Trophoblast cell (in vitro differentiated cells and primary cell): ENCODE measurements around the gene ESR2.

ENCODE experiments used
- DNase-seq, 2 donors: peaks; one replicate each; pipeline ENCODE4 v3.0.0-alpha.2; 2016
- H2AFZ ChIP-seq: 2 replicates; pipeline ENCODE4 v1.6.1; 2013; ENCODE audit warnings: low read length, moderate library complexity, mild to moderate bottlenecking; ENCODE audit not compliant: insufficient read depth, poor library complexity
- H2AK5ac ChIP-seq: 2 replicates; pipeline ENCODE4 v1.6.1; 2013; ENCODE audit warnings: mild to moderate bottlenecking, low read length
- H2BK120ac ChIP-seq: 2 replicates; pipeline ENCODE4 v1.6.1; 2013; ENCODE audit warnings: low read length, mild to moderate bottlenecking, moderate library complexity; ENCODE audit not compliant: insufficient read depth, poor library complexity
- H2BK12ac ChIP-seq: 2 replicates; pipeline ENCODE4 v1.6.1; 2013; ENCODE audit warnings: mild to moderate bottlenecking, low read length, moderate library complexity
- H2BK5ac ChIP-seq: 2 replicates; pipeline ENCODE4 v1.6.1; 2013; ENCODE audit warnings: low read length, low read depth, moderate library complexity, mild to moderate bottlenecking; ENCODE audit not compliant: poor library complexity
- H3K14ac ChIP-seq: 2 replicates; pipeline ENCODE4 v1.6.1; 2013; ENCODE audit warnings: mild to moderate bottlenecking, low read length
- H3K18ac ChIP-seq: 2 replicates; pipeline ENCODE4 v1.6.1; 2013; ENCODE audit warnings: mild to moderate bottlenecking, low read length
- H3K23ac ChIP-seq: 2 replicates; pipeline ENCODE4 v1.6.1; 2013; ENCODE audit warnings: low read length
- H3K27ac ChIP-seq: 2 replicates; pipeline ENCODE4 v1.5.1; 2013; ENCODE audit warnings: low read depth, mild to moderate bottlenecking, inconsistent platforms, low read length, moderate library complexity
- H3K27me3 ChIP-seq: 2 replicates; pipeline ENCODE4 v1.6.1; 2013; ENCODE audit warnings: inconsistent platforms, mild to moderate bottlenecking, low read length, moderate library complexity; ENCODE audit not compliant: insufficient read depth
- H3K36me3 ChIP-seq, 2 experiments: 1 replicate in 1 of 2; 2 replicates in 1 of 2; pipeline ENCODE4 v1.6.1; 2013; ENCODE audit warnings: low read length in 2 of 2, mild to moderate bottlenecking in 2 of 2, moderate library complexity in 1 of 2; ENCODE audit not compliant: insufficient read depth in 2 of 2, control insufficient read depth in 1 of 2
- H3K4ac ChIP-seq: 2 replicates; pipeline ENCODE4 v1.6.1; 2013; ENCODE audit warnings: low read depth, mild to moderate bottlenecking, low read length, moderate library complexity
- H3K4me1 ChIP-seq, 2 experiments: 1 replicate in 1 of 2; 2 replicates in 1 of 2; pipeline ENCODE4 v1.6.1; 2013; ENCODE audit warnings: low read length in 2 of 2, mild to moderate bottlenecking in 2 of 2, moderate library complexity in 1 of 2; ENCODE audit not compliant: insufficient read depth in 2 of 2, control insufficient read depth in 1 of 2
- H3K4me2 ChIP-seq: 2 replicates; pipeline ENCODE4 v1.6.1; 2013; ENCODE audit warnings: inconsistent platforms, mild to moderate bottlenecking, low read length, moderate library complexity
- H3K4me3 ChIP-seq: 2 replicates; pipeline ENCODE4 v1.5.1; 2013; ENCODE audit warnings: mild to moderate bottlenecking, low read depth, low read length, inconsistent platforms
- H3K79me1 ChIP-seq: one replicate; pipeline ENCODE4 v1.6.1; 2013; ENCODE audit warnings: low read length
- H3K79me2 ChIP-seq: 2 replicates; pipeline ENCODE4 v1.6.1; 2013; ENCODE audit warnings: low read length, mild to moderate bottlenecking; ENCODE audit not compliant: control insufficient read depth, insufficient read depth, poor library complexity
- H3K9ac ChIP-seq: 2 replicates; pipeline ENCODE4 v1.6.1; 2013; ENCODE audit warnings: mild to moderate bottlenecking, low read length
- H3K9me3 ChIP-seq: 2 replicates; pipeline ENCODE4 v1.6.1; 2013; ENCODE audit warnings: low read depth, mild to moderate bottlenecking, control low read depth, inconsistent platforms, low read length; ENCODE audit not compliant: insufficient read depth
- H4K12ac ChIP-seq: 2 replicates; pipeline ENCODE4 v1.6.1; 2013; ENCODE audit warnings: low read depth, mild to moderate bottlenecking, low read length, moderate library complexity
- H4K8ac ChIP-seq: 2 replicates; pipeline ENCODE4 v1.6.1; 2013; ENCODE audit warnings: low read depth, mild to moderate bottlenecking, low read length, moderate library complexity
- H4K91ac ChIP-seq: one replicate; pipeline ENCODE4 v1.6.1; 2013; ENCODE audit warnings: low read depth, mild to moderate bottlenecking, low read length, moderate library complexity
- WGBS: extraction: QIAGEN DNeasy Blood & Tissue Kit; methylation state at CpG from one replicate; pipeline ENCODE4 v1.1.7; 2013; ENCODE audit warnings: missing lambda C conversion rate; ENCODE audit not compliant: insufficient read length, insufficient coverage; ENCODE audit errors: extremely low coverage; 5-methylcytosine and 5-hydroxymethylcytosine counted together

ESR2 gene

DNA sequence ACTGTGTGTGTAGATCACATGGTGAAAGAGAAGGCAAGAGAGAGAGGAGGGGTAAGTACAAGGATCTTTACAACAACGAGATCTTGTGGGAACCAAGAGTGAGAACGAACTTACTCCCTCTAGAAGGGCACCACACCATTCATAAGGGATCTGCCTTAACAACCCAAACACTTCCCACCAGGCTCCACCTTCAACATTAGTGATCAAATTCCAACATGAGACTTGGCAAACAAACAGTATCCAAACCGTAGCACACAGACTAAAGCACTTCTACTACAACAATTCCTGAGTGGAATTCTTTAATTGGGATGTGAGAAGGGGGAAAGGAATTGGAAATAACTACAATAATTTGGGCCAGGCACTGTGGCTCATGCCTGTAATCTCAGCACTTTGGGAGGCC, 35.0 kb upstream of the ESR2 start:
- no peaks in the 10 kb centered on the region for H3K79me2 ChIP-seq
- H3K27ac ChIP-seq: no peak overlapping the region
- H3K4me1 ChIP-seq: no peaks in the 10 kb centered on the region
- H2BK5ac ChIP-seq: no peak overlapping the region
- no peak overlapping the region for H4K12ac ChIP-seq
- H3K4me3 ChIP-seq: no peak overlapping the region
- no peak overlapping the region for H2BK120ac ChIP-seq
- H2BK12ac ChIP-seq: no peak overlapping the region
- H2AK5ac ChIP-seq: no peak overlapping the region
- no peak for DNase-seq
- H3K18ac ChIP-seq: no peak overlapping the region
- H3K14ac ChIP-seq: no peak overlapping the region
- H3K27me3 ChIP-seq: no peaks in the 10 kb centered on the region
- no peak overlapping the region for H3K23ac ChIP-seq
- H4K8ac ChIP-seq: no peak overlapping the region
- H3K79me1 ChIP-seq: no peaks in the 10 kb centered on the region
- no peak overlapping the region for H3K4ac ChIP-seq
- no peak overlapping the region for H2AFZ ChIP-seq
- no peaks in the 10 kb centered on the region for H3K9me3 ChIP-seq
- H3K9ac ChIP-seq: no peak overlapping the region
- no peak overlapping the region for H4K91ac ChIP-seq
- H3K36me3 ChIP-seq: no peaks in the 10 kb centered on the region
- H3K4me2 ChIP-seq: no peak overlapping the region
- WGBS: no CpG with 5 or more reads among the region's 3 CpGs

GRCh38 chr14:64326502-64326901, 32.3 kb upstream of the ESR2 start:
- no peaks in the 10 kb centered on the region for H3K36me3 ChIP-seq
- no peaks in the 10 kb centered on the region for H3K79me1 ChIP-seq
- H2BK5ac ChIP-seq: no peak overlapping the region
- no peak overlapping the region for H3K27ac ChIP-seq
- no peak overlapping the region for H3K4me3 ChIP-seq
- no peak overlapping the region for H3K4ac ChIP-seq
- H3K27me3 ChIP-seq: no peaks in the 10 kb centered on the region
- H2BK12ac ChIP-seq: no peak overlapping the region
- H3K79me2 ChIP-seq: no peaks in the 10 kb centered on the region
- H3K9ac ChIP-seq: no peak overlapping the region
- H3K4me1 ChIP-seq: no peaks in the 10 kb centered on the region
- H2BK120ac ChIP-seq: no peak overlapping the region
- H3K23ac ChIP-seq: no peak overlapping the region
- H2AFZ ChIP-seq: no peak overlapping the region
- no peak overlapping the region for H4K91ac ChIP-seq
- DNase-seq: no peak
- no peak overlapping the region for H4K8ac ChIP-seq
- no peak overlapping the region for H3K14ac ChIP-seq
- H3K9me3 ChIP-seq: no peaks in the 10 kb centered on the region
- H3K4me2 ChIP-seq: no peak overlapping the region
- H4K12ac ChIP-seq: no peak overlapping the region
- no CpG with 5 or more reads among the region's 2 CpGs for WGBS
- H3K18ac ChIP-seq: no peak overlapping the region
- no peak overlapping the region for H2AK5ac ChIP-seq

GRCh38 chr14:64324895-64325294, 30.7 kb upstream of the ESR2 start:
- Histone ChIP-seq H3K79me2 (no peaks in the 10 kb centered on the region), H3K4ac (no peak overlapping the region), H3K9ac (no peak overlapping the region), H3K9me3 (no peaks in the 10 kb centered on the region), H4K91ac (no peak overlapping the region), H2AFZ (no peak overlapping the region), H3K27me3 (no peaks in the 10 kb centered on the region), H3K36me3 (no peaks in the 10 kb centered on the region), H3K79me1 (no peaks in the 10 kb centered on the region), H2BK12ac (no peak overlapping the region), H4K8ac (no peak overlapping the region), H3K18ac (no peak overlapping the region), H3K27ac (no peak overlapping the region), H3K14ac (no peak overlapping the region), H2AK5ac (no peak overlapping the region), H4K12ac (no peak overlapping the region), H2BK5ac (no peak overlapping the region), H3K4me2 (no peak overlapping the region), H3K23ac (no peak overlapping the region), H3K4me3 (no peak overlapping the region), H3K4me1 (no peaks in the 10 kb centered on the region), H2BK120ac (no peak overlapping the region)
- no CpG with 5 or more reads among the region's 1 CpG for WGBS
- DNase-seq: no peak

DNA sequence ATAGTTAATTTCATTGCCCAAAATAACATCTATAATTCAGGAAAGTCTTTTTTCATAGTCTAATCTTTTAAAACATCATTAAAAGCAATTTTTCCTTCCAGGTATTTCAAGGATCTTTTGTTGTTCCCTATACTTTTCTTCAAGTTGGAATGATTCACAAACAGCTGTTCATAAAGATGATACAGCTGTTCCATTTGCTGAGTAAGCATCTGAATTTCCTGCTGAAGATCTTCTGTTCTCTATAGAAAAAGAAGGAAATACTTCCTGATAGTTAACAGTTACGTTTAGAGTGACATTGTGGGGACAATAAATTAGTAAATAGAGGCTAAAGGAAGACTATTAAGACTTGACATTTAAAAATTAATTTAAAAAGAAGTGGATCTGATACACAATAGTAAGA, 30.3 kb upstream of the ESR2 start:
- Histone ChIP-seq H3K4me2 (no peak overlapping the region), H3K4me3 (no peak overlapping the region), H3K36me3 (no peaks in the 10 kb centered on the region), H3K18ac (no peak overlapping the region), H3K27me3 (no peaks in the 10 kb centered on the region), H4K8ac (no peak overlapping the region), H3K4ac (no peak overlapping the region), H2BK5ac (no peak overlapping the region), H2BK120ac (no peak overlapping the region), H3K4me1 (no peaks in the 10 kb centered on the region), H3K9me3 (no peaks in the 10 kb centered on the region), H2AFZ (no peak overlapping the region), H3K9ac (no peak overlapping the region), H3K79me2 (no peaks in the 10 kb centered on the region), H4K12ac (no peak overlapping the region), H4K91ac (no peak overlapping the region), H3K79me1 (no peaks in the 10 kb centered on the region), H2BK12ac (no peak overlapping the region), H2AK5ac (no peak overlapping the region), H3K23ac (no peak overlapping the region), H3K14ac (no peak overlapping the region), H3K27ac (no peak overlapping the region)
- no peak for DNase-seq
- WGBS: no CpG with 5 or more reads among the region's 1 CpG
